BLaER1 (cell line): ENCODE measurements around the gene TGM3.

Source experiments
- H3K27ac ChIP-seq: shearing (Covaris generic); formaldehyde crosslinking; 2 replicates; pipeline ENCODE4 v1.8.1; 2022
- H3K27me3 ChIP-seq: shearing (Covaris generic); formaldehyde crosslinking; 2 replicates; pipeline ENCODE4 v1.8.1; 2022
- H3K36me3 ChIP-seq: shearing (Covaris generic); formaldehyde crosslinking; 2 replicates; pipeline ENCODE4 v1.8.1; 2022
- H3K4me1 ChIP-seq: shearing (Covaris generic); formaldehyde crosslinking; 2 replicates; pipeline ENCODE4 v1.8.1; 2022
- H3K4me2 ChIP-seq: shearing (Covaris generic); formaldehyde crosslinking; 2 replicates; pipeline ENCODE4 v1.8.1; 2022
- H3K4me3 ChIP-seq: shearing (Covaris generic); formaldehyde crosslinking; 2 replicates; pipeline ENCODE4 v1.8.1; 2022
- H3K9ac ChIP-seq: shearing (Covaris generic); formaldehyde crosslinking; 2 replicates; pipeline ENCODE4 v1.8.1; 2022
- H3K9me3 ChIP-seq: shearing (Covaris generic); formaldehyde crosslinking; 2 replicates; pipeline ENCODE4 v1.8.1; 2022
- H4K20me1 ChIP-seq: shearing (Covaris generic); formaldehyde crosslinking; 2 replicates; pipeline ENCODE4 v1.8.1; 2022
- Cebpa-rat ChIP-seq: shearing (Covaris generic); IDR thresholded peaks from 2 replicates; pipeline ENCODE4 v1.8.1; 2022

The TGM3 gene

DNA sequence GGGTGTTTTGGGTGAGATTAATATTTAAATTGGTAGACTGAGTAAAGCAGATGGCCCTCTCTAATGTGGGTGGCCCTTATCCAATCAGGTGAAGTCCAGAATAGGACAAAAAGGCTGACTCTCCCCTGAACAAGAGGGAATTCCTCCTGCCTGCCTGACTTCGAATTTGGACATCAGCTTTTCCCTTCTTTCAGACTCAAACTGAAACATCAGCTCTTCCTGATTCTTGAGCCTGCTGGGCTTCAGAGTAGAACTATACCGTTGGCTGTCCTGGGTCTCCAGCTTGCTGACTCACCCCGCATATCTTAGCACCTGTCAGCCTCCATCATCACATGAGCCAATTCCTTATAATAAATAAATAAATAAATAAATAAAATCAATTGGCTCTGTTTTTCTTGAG is 69.9 kb downstream of the TGM3 start:
- no peak for TF ChIP-seq Cebpa-rat
- Histone ChIP-seq H4K20me1 (no peaks in the 10 kb centered on the region), H3K4me1 (no peaks in the 10 kb centered on the region), H3K27me3 (no peaks in the 10 kb centered on the region), H3K4me2 (no peak overlapping the region), H3K36me3 (no peaks in the 10 kb centered on the region), H3K27ac (no peak overlapping the region), H3K4me3 (no peak overlapping the region), H3K9ac (no peak overlapping the region), H3K9me3 (peaks cover 34% of the 10 kb centered on the region)

DNA sequence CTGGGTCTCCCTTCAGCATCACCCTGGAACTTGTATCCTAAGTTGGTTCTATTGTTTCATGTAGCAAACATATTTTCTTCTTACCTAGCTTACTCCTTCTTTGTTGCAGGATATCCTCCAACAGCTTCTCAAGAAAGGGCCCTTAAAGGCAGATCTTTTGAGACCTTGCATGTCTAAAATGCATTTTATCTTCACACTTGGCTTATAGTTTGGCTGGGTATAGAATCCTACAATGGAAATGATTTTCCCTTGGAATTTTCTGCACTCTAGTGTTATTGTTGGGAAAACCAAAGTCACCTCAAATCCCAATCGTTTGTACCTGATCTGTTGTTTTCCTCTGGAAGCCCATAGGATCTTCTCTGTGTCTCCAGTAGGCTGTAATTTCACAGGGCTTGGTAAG is 72.8 kb downstream of the TGM3 start:
- Histone ChIP-seq H3K4me2 (no peak overlapping the region), H3K9me3 (peaks cover 16% of the 10 kb centered on the region), H3K9ac (no peak overlapping the region), H3K36me3 (no peaks in the 10 kb centered on the region), H3K27me3 (no peaks in the 10 kb centered on the region), H3K4me1 (no peaks in the 10 kb centered on the region), H3K4me3 (no peak overlapping the region), H3K27ac (no peak overlapping the region), H4K20me1 (no peaks in the 10 kb centered on the region)
- TF ChIP-seq Cebpa-rat: no peak

DNA sequence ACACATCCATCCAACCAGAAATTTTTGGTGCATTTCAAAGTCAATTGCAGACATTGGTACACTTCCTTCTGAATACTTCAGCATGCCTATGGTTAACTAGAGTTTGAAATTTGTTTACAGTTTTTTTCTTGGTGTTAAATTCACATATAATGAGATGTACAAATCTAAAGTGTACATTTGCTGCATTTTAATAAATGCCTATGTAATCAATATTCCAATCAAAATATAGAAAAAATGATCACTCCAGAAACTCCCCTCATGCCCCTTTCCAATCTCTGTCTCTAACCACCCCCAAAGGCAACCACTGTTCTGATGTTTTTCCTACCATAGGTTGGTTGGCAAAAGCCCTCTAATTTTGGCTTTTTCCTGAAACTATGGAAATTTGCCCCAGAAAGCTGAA is 77.3 kb downstream of the TGM3 start:
- H4K20me1 ChIP-seq: no peaks in the 10 kb centered on the region
- H3K27ac ChIP-seq: no peak overlapping the region
- H3K4me1 ChIP-seq: no peaks in the 10 kb centered on the region
- H3K27me3 ChIP-seq: no peaks in the 10 kb centered on the region
- no peak overlapping the region for H3K4me3 ChIP-seq
- no peak overlapping the region for H3K4me2 ChIP-seq
- no peaks in the 10 kb centered on the region for H3K36me3 ChIP-seq
- peaks cover 16% of the 10 kb centered on the region for H3K9me3 ChIP-seq
- H3K9ac ChIP-seq: no peak overlapping the region
- TF ChIP-seq Cebpa-rat: no peak

DNA sequence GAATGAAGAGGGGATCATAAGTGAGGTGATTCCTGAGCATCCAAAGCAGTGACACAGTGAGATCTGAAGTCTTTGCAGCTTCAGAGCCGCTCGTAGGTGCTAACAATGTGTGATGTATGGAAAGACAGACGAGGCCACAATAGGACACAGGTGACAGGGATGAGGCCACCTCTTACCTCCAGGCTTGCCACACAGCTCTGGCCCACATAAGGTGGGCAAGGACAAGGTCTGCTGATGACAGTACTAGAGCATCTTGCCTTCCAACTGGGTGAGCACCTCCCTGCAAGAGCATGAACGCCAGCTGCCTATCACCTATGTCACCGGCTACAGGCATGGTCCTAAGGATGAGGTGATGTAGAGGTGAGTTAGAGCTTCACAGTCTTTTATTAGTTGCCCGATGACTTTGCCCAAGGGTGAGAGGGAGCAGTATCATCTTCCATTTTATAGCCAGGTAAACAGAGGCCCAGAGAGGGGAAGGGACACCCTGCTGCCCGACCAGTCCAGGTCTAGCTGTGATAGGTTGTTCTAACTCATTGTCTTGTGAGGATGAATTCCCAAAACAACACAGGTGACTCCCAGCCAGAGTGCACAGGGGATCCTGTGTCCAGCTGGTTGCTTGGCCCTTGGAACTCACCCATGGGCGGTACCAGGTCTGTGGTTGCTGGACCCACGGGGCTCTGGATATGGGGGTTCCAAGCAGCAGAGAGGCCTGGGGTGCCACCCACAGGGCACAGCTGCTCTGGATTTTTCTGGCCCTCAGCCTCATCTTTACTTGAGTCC is 78.7 kb downstream of the TGM3 start:
- TF ChIP-seq Cebpa-rat: no peak
- no peak overlapping the region for H3K27ac ChIP-seq
- H3K9me3 ChIP-seq: peaks cover 6% of the 10 kb centered on the region; the same call in 1 of the 2 replicates
- no peaks in the 10 kb centered on the region for H3K27me3 ChIP-seq
- no peaks in the 10 kb centered on the region for H4K20me1 ChIP-seq
- H3K4me3 ChIP-seq: no peak overlapping the region
- no peak overlapping the region for H3K4me2 ChIP-seq
- H3K4me1 ChIP-seq: peaks cover 13% of the 10 kb centered on the region
- H3K9ac ChIP-seq: no peak overlapping the region
- no peaks in the 10 kb centered on the region for H3K36me3 ChIP-seq

DNA sequence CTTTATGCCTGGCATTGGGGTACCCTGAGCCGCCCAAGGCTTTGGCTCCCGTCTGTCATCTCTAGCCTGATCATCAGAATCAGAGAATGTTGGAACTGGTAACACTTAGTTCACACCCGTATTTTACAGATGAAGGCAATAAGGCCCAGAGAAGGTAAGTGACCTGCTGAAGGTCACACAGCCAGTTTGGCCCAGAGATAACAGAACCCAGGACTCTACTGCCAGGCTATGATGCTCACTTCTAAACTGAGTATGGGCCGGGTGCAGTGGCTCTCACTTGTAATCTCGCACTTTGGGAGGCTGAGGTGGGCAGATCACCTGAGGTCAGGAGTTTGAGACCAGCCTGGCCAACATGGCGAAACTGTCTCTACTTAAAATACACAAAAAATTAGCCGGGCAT is 83.1 kb downstream of the TGM3 start:
- H3K27me3 ChIP-seq: no peaks in the 10 kb centered on the region
- no peaks in the 10 kb centered on the region for H4K20me1 ChIP-seq
- no peaks in the 10 kb centered on the region for H3K9me3 ChIP-seq
- H3K4me2 ChIP-seq: peak overlapping the region; percentile 78
- no peak overlapping the region for H3K4me3 ChIP-seq
- no peak overlapping the region for H3K9ac ChIP-seq
- peaks cover 25% of the 10 kb centered on the region for H3K4me1 ChIP-seq
- TF ChIP-seq Cebpa-rat: no peak
- no peaks in the 10 kb centered on the region for H3K36me3 ChIP-seq
- H3K27ac ChIP-seq: no peak overlapping the region

DNA sequence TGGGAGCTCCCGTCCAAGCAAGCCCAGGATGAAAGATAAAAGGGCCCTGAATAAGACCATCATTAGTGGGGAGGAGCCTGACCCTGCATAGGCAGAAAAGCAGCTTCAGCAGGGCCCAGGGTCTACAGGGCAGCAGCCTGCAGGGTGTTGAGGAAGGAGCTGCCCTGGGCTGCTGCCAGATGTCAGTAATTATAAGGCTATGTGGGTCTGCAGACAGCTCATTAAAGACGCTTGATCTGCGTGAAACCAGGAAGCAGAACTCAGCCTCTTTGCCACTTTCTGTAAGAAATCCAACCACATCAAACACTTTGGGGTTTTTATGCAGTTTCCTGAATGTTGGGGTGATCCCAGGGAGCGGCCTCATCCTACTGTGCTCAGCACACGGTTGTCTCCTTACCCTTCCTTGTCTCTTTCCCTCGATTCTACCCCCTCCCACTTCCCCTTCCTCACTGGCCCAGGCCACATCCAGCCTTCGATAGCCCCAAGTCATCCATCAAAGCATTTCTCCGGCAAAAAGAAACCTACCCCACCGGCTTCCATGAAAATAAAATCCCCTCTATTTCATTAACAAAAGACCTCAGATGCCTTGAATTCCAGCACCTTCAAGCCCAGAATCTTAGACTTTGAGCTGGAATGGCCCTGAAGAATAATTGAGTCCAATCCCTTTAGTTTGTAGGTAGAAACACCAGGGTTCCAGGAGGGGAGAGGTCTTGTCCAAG is 83.9 kb downstream of the TGM3 start:
- Histone ChIP-seq H3K4me1 (peaks cover 25% of the 10 kb centered on the region), H3K9ac (no peak overlapping the region), H3K9me3 (no peaks in the 10 kb centered on the region), H3K27ac (no peak overlapping the region), H3K4me2 (peak overlapping the region; percentile 78), H4K20me1 (no peaks in the 10 kb centered on the region), H3K4me3 (no peak overlapping the region), H3K27me3 (no peaks in the 10 kb centered on the region), H3K36me3 (no peaks in the 10 kb centered on the region)
- no peak for TF ChIP-seq Cebpa-rat

DNA sequence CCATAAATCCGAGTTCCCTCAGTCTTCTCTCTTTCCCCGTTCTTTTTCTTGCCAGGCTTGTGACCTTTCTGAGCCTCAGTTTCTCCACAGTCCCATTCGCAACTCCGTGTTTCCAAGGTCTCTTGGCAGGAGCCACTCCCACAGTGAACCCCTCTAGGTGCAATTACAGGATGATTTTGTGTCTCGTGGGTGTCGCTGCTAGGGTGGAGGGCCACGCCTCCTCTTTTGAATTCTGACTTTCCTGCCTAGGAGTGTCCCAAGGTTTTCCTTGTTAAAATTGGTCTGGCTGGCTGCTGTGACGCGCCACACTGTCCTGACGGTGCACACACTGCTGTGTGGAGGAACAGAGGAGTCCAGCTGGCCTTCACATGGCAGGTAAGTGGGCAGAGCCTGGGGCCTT is 84.8 kb downstream of the TGM3 start, which contains the start of gene TGM6:
TSS of gene TGM6 (plus strand) at position 301 of the 400 bp plus-strand sequence. CDS start at position 369, 68 bp downstream.
- Histone ChIP-seq H3K36me3 (no peaks in the 10 kb centered on the region), H3K4me2 (peak within 1 kb of the TSS; percentile 78), H3K4me3 (no peak within 1 kb of the TSS), H4K20me1 (no peaks in the 10 kb centered on the region), H3K4me1 (peaks cover 25% of the 10 kb centered on the region), H3K27ac (no peak within 1 kb of the TSS), H3K9me3 (no peaks in the 10 kb centered on the region), H3K9ac (no peak within 1 kb of the TSS), H3K27me3 (no peaks in the 10 kb centered on the region)
- no peak for TF ChIP-seq Cebpa-rat

DNA sequence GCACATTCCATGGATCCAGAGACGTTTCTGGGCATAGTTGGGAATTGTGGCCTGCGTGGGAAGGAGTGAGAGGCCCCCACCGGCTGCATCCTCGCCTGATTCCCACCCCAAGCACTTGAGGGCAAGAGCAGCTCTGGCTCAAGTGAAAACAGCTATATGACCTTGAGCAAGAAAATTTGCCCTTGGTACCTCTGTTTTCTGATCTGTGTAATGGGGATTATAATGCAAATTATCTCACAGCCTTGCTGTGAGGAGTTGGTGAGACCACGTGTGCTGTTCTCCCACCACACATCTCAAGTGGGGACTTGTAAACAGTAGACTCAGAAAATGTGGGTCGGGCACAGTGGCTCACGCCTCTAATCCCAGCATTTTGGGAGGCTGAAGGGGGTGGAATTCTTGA is 85.5 kb downstream of the TGM3 start:
- Histone ChIP-seq H3K4me2 (no peak overlapping the region), H3K9me3 (no peaks in the 10 kb centered on the region), H3K27ac (no peak overlapping the region), H3K9ac (no peak overlapping the region), H3K4me1 (peaks cover 25% of the 10 kb centered on the region), H3K27me3 (no peaks in the 10 kb centered on the region), H3K36me3 (no peaks in the 10 kb centered on the region), H3K4me3 (no peak overlapping the region), H4K20me1 (no peaks in the 10 kb centered on the region)
- TF ChIP-seq Cebpa-rat: no peak

DNA sequence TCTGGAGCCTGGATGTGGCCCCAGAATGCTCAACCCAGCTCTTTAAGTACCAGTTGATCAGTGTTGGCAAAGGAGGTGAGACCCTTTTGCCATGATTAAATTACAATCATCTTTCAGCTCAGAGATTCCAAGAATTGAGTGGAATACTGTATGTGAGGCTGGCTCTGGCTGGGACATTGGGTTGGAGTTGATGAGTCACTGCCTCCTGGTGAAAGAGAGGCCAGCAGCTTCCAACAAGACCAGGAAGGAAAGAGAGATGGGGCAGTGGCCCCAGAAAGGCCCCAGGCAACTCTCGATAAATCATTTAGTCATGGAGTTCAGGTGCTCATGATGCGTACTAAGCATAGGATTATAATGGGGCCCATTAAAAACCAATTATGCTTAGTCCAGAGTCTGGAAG is 87.0 kb downstream of the TGM3 start:
- no peak overlapping the region for H3K4me3 ChIP-seq
- no peaks in the 10 kb centered on the region for H3K27me3 ChIP-seq
- H3K4me1 ChIP-seq: peaks cover 25% of the 10 kb centered on the region
- H3K27ac ChIP-seq: no peak overlapping the region
- no peak overlapping the region for H3K9ac ChIP-seq
- H3K36me3 ChIP-seq: no peaks in the 10 kb centered on the region
- TF ChIP-seq Cebpa-rat: no peak
- no peak overlapping the region for H3K4me2 ChIP-seq
- no peaks in the 10 kb centered on the region for H4K20me1 ChIP-seq
- H3K9me3 ChIP-seq: peaks cover 15% of the 10 kb centered on the region

DNA sequence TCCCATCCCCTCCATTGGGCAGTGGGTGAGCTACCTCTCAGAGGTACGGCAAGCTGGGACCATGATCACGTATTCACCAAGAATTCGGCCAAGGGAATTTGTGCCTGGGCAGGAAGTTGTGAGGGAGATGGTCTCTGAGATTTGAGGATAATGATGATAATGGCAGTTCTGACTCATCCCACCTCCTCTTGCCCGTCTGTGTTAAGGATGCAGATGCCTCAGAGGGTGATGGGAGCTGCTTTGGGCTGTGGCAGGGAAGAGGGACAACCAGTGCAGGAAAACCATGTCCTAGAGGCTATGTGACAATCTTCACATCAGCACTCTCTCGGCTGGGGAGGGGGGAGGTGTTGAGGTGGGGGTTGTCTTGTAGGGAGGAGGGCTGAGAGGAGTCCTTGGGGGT is 89.2 kb downstream of the TGM3 start:
- Histone ChIP-seq H3K27me3 (no peaks in the 10 kb centered on the region), H3K4me3 (no peak overlapping the region), H3K4me1 (peaks cover 7% of the 10 kb centered on the region), H3K4me2 (no peak overlapping the region), H4K20me1 (no peaks in the 10 kb centered on the region), H3K9ac (no peak overlapping the region), H3K9me3 (peaks cover 23% of the 10 kb centered on the region), H3K36me3 (no peaks in the 10 kb centered on the region), H3K27ac (no peak overlapping the region)
- TF ChIP-seq Cebpa-rat: no peak
